Activated T-cell treated with anti-CD3 and anti-CD28 coated beads, Interleukin-2, amount 50 U/mL, for 1 hour (primary cell): ENCODE data around the gene LRRC4C.

Experiments used
- DNase-seq: peaks from one replicate; pipeline ENCODE4 v3.0.0-alpha.2; 2020

The LRRC4C gene

DNA sequence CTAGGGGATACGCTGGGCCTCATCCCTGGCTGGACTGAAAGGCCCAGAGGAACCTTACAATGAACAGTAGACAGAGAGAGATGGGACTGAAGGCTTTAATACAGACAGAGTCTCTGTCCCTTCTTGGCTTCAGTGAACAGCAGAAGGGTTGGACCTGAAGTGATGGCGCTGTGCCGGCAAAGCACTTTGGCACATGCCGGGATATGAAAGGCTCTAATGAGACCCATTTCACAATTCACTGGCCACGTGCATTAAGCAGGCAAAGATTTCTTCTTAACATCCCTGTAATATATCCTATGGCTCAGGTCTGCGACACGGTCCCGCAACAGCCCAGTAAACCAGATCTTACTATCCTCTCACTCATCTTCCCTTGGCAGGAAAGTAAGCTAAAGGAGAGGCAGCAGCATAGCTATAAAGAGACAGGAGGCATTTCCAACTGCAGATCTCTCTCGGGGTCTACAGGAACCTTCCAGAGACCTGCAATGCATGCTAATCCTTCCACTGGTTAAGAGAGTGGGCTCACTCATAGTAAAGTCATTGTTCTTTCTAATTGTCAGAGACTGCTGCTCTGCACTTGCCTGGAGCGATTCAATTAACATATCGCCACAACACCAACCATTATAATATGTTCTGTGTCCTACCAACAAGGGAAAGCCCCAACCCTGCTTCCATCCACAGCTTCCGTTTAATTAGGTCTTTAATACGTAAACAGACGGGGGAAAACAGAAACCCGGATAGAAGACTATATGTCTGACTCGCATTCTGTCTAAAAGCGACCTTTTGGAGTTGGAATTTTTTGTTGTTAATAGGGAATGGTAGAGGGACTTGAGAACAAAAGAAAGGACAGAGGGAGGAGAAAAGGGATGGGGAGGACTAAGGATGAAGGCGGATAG is 1179.0 kb downstream of the LRRC4C start:
- no peak for DNase-seq

DNA sequence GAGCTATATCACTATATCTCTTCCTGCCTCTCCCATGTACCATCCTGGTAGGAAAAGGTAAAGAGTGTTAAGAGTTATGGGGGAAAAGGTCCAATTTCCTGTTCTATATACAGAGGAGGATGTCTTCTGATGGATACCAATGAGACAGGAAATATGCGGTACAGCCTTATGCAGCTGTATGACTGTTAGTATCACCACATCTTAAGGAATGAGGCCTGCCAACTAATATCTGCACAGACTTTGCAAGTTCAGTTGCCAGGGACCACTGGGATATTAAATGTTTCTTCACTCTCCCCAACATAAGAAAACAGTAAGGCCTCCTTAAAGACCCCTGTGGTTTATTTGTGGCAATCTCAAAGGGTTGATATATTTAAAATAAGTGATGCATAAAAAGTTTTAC is 1182.5 kb downstream of the LRRC4C start:
- DNase-seq, result no peak

DNA sequence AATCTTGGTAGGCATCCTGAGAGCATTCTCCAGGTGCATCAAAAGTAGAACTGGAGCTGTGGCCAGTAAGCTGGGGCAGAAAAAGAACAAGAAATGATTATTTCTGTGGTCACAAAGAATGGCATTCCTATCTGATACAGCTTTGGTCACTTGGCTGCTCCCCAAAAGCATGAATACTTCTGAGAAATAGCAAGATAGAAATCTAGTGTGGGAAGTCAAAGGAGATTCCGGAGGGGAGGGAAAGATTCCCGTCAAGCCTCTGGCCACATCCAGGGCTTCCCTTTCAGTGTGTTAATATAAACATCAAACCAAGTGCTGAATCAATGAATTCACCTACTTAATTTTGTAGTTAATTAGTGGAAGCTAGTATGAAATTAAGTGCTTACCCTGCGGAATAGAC is 1185.4 kb downstream of the LRRC4C start:
- no peak for DNase-seq

DNA sequence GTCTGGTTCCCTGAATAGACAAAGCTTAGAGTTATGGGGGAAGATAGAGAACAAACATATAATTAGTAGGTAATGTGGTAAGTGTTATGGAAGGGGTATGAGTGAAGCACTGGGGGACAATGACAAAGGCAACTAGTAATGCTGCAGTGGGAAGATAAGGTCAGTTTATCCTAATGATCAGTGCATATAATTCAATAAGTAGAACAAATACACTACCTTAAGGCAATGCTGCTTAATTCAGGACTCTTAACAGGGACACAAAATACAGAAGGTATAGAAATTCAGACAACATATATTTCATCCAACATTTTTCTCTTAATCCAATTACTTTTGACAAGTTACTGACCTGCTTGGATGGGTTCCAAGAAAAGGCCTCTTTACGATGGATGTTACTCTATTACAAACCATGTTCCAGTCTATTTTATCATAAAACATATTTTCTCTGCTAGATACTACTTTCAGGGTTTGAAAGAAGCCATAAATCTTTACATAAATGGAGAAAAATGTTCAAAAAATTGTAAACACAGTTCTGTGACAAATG is 1186.2 kb downstream of the LRRC4C start:
- no peak for DNase-seq

DNA sequence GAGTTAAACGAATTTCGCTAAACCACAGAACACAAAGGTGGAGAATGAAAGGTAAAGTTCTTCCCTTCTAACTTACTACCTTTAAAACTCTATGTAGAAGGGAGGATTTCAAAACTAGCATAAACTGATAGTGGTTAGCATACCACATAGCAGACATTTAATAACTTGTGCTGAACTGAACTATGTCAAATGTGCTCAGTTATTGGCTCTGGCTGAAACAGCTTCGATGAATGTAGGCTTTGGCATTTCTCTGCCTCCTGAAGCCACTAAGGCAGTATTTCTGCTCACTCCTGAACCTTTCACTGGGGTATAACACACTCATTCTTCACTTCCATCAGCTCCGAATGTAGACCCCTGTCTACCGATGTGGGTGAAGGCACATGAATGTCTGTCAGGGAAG is 1188.1 kb downstream of the LRRC4C start:
- DNase-seq, result no peak

DNA sequence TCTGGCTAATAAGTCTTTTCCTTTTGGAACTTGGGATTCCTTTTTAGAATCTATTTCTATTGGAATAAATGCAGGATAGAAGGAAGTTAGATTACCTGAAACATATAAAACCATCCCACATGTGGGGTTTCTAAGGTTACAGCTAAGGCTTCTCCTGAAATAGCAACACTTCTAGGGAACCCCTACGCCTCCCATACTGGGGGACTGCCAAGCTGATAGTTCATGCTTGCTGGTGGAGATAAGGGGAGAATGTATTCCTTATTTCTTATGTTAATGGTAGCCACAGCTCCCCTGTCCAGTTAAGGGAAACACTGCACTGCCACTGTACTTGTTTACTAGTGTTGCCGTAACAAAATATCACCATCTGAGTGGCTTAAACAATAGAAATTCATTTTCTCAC is 1189.6 kb downstream of the LRRC4C start:
- no peak for DNase-seq

DNA sequence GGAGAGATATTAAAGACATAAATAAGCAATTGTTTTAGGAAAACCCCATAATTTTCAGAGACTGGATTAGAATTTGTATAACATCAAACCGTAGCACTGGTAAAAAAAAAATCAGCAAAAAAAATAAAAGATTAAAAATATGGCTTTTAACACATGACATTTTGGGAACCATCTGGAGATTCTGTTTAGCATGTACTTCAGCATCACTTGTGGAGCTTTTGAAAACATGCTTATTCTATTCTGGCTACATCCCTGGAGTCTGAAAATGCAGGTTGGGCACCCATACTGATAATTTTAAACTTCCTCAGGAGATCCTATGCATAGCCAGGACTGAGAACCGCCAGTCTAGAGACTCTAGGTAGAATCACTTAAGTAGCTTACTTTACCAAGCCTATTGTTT is 1190.9 kb downstream of the LRRC4C start:
- DNase-seq, result no peak

DNA sequence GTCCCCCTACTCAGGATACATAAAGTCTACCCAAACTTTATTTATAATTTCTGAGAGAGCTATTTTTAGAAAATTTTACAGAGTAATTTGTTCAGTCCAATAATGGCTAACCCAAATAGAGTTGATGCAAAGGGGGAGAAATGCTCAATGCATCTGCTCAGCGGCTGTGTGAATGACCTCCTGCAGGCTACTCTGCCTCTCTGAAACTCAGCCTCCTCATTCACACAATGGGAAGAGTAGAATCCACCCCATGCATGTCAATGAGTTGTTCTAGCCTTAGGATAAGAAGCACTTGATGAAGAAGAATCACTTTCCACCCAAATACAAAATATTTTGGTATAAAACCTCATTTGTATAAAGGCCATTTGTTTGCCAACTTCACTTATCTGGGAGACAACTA is 1204.0 kb downstream of the LRRC4C start:
- DNase-seq, result no peak

DNA sequence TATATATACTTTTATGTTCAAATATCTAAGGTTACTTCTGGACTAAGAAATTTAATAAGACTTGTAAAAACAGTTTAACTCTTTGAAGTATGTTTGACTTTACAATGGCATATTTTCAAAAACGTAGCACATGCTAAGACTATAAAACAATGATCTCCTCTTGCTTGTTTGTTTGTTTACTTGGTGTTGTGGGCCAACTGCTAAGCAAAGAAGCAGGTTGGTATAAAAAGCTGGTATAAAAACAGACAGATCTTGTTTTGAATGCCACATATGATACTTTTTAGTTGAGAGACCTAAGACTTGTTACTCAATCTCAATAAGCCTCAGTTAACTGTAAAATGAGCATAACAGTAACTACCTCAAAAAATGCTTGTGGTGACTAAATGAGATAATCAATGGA is 1206.3 kb downstream of the LRRC4C start:
- DNase-seq, result no peak

DNA sequence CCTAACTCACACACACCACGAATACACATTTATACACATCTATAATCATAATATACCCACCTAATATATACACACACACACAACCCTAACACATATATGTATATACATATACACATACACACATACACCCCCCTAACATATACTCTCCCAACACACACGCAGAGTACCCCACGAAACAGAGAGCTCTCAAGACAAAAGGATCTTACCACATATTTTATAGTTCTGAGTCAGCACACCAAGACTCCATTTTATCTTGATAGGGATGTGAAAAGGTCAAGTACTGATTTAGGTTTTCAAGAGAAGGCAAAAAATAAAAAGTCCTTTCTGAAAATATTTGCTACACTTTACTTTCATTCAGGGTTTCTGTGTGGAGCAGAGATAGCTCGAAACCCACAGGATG is 1207.2 kb downstream of the LRRC4C start:
- no peak for DNase-seq

DNA sequence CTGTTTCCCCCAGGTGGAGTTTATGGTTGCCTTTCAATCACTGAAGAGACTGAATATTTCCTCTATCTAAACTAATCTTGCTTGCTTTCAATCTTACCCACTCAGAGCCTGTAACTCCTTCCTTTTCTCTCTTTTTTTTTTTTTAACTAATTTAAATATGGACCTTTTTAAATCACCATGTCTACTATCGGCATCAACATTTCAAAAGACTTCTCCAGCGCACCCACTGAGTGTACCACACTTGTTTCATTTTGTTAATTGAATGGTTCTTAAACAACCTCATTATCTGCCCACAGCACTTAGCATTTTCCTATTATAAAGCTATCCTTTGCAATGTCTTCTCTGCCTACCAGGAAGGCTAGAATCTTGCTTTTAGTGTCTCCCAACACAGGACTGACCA is 1212.5 kb downstream of the LRRC4C start:
- no peak for DNase-seq

DNA sequence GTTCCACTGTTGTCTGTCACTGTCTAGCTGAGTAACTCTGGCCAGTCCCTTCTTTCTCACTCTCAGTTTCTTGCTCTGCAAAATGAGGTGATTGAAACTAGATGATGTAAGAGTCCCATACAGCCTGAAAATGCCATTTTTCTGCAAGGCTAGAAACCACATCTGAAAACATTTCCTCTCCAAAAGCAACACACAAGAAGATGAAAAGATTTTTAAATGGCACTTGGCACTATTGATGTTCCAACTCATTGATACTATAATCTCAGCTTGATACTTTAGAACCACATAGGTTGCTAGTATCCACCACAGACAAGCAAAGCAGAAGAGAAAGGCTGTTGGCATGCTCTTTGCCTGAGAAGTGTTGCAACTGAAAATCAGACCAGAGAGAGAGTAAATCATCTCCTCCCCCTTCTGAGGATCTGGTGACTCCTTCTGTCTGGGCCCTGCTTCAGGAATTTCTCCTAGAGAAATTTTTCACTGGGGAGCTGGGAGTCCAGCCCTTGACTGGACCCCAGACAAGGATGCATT is 1217.9 kb downstream of the LRRC4C start:
- DNase-seq, result no peak

DNA sequence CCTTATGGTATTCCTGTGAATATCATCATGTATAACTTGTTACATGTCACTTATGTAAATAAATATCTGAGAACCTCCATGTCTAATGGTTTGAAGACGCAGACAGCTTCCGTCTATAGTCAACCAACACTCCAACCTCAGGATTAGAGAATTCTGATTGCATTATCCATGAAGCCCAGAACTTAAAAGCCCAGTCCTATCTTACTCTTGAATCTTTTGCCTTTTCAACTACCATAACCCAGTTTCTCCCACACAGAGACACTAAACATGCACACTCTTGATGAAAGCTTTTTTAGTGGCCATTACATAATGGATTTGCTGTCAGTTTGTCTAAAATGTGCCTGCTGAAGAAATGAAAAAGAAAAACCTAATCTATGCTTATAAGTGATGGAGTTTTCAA is 1219.2 kb downstream of the LRRC4C start:
- no peak for DNase-seq

DNA sequence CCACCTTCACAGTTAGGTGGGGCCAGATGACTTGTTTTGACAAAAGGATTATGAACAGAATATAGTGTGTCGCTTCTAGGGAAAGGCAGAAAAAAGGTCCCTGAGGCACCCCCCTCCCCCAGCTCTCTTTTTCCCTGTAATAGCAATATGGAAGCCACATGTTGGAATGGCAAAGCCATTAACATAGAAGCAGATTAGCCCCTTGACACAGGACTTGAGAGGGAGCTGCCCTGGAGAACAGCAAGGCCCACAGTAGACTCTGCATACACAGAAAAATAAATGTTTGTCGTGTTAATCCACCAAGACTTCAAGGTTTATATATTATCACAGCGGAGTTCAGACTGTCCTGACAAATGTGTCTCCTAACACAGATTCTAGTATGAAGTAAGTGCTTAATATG is 1222.9 kb downstream of the LRRC4C start:
- no peak for DNase-seq

DNA sequence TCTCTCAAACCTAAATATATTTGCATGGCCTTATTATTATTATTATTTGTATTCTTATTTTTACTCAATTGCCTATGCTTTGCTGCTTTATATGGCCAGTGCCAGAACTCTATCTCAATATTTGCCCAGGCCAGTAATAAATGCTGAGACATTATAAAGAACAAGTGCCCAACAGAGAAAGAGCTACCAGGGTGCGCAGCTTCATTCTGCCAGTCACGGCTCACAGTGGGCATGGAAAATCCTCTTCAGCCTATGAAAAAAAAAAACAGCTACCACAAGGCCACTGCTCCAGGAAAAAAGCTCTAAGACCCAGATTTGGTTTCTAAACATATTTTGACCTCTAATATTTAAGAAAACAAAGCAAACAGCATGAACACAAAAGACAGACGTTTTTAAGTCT is 1223.6 kb downstream of the LRRC4C start:
- DNase-seq, result no peak

DNA sequence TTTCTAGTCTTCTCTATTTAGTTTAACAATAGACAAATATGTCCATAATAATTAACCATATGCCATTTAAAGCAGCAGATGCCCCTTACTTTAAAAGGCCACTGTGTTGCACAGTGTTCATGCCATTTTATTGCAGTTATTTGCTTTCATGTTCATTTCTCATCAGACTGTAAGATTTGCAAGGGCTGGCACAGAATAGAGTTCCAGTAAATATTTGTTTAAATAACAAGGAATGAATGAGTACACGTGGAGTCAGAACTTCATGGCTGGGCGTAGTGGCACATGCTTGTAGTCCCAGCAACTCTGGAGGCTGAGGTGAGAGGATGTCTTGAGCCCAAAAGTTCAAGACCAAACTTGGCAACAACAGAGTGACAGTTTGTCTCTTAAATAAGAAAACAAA is 1228.6 kb downstream of the LRRC4C start:
- DNase-seq, result no peak

DNA sequence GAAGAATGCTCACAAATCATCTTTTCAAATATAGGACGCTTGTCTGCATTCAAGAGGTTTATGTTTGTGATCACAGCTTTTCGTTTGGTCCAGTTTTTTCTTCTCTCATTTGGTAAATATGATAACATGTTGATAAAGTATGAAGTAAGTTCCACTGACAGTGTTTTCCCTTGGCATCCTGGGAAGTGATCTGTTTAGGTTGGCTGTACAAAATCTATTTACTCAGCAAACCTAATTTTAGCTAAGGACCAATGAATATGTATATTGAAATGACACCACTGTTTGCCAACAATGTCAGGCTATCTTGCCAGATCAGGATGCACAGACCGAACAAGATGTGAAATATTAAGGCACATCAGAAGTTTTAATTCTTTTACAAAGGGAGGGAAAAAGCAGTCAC is 1230.8 kb downstream of the LRRC4C start:
- DNase-seq, result no peak

DNA sequence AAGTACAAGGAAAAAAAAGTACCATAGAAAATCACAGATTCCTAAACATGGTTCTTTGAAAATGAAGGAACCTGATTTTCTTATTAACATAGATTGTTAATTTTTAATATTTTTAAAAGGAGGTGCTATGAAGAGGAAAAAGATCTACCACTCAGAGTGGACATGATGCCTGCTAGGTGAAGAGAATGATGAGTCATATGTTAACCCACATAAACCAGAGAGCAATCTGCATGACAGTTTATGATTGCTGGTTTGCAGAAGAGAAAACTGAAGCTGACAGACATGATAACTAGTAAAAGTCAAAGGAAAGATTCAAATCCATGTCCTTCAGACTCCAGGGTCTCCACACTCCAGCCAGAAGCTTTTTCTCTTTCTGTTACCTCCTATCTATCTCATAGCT is 1231.7 kb downstream of the LRRC4C start:
- DNase-seq, result no peak

DNA sequence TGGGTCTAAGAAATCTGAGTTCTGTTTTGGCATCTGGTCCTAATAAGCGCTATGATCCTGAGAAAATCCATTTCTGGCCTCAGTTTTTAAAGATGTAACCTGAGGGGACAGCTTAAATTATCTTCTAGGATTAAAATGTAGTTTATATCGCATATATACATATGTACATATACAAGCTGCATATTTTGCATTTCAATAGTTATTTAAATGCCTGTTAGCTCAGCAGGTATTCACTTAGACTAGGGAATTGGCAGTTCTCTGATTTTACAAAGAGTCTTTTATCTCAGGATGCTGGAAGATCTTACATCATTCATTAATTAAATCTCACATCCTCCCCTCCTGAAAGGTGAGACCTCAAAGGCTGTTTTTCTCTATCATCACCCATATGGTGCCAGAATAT is 1232.8 kb downstream of the LRRC4C start:
- no peak for DNase-seq

DNA sequence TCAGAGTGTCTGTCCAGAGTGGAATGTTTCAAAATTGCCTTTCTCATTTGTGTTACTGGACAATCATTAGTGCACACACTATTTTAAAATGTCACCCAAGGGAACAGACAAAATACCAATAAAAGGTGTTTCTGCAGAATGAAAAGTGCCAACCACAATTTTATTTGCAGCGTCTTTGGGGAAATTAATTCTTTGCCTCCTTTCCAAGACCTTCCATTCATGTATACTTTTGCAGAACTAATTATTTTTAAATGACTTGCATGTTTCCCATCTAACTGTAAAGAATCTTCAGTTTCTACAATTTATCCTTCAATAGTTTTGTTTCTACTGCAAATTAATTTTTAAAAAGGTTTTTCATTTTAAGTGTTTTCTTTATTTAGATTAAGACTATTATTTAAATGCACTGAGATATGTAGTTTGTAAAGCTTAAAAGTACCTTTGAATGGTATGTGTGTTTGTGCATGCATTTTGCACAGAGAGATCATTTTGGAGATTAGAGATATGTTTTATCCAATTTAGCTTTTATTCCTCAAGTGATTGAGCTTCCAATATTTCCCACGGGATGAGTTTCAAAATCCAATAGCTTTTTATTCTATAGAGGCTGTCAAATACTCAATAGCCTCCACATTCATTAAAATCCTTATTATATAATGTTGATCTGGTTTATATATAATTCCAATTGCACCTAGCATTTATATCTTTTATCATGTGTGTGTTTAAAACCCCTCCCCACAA is 1235.7 kb downstream of the LRRC4C start:
- DNase-seq, result no peak

DNA sequence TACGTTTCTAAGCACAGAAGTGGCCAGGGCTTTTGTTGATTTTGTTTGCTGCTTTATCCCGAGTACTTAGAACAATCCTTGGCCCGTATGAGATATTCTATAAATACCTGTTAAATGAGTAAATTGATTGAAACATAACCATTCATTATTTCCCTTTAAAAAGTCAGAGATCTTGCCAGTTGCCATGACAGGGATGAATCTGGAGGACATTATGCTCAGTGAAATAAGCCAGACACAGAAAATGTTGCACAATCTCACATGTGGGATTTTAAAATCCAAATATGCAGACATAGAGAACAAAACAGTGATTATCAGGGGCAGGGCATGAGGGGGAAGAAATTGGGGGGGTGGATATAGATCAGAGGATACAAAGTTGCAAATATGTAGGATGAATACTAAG is 1240.1 kb downstream of the LRRC4C start:
- DNase-seq, result no peak

DNA sequence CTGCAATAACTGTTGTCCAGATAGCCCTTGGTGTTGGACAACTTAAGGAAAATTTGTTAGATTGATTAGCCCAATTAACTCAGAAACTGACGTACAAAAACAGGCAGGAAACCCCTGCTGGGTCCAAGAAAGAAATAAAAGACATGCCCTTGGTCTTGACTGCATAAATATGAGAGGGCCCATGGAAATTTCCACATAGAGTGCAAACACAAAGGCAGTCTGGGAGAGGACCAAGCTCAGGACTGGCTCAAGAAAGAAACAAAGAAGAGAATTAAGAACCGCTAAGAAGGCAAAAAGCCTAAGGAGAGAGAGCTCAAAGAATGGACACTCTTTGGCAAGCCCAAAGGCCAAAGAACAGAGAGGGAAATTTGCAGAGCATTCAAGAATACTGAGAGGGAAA is 1243.9 kb downstream of the LRRC4C start:
- DNase-seq, result no peak

DNA sequence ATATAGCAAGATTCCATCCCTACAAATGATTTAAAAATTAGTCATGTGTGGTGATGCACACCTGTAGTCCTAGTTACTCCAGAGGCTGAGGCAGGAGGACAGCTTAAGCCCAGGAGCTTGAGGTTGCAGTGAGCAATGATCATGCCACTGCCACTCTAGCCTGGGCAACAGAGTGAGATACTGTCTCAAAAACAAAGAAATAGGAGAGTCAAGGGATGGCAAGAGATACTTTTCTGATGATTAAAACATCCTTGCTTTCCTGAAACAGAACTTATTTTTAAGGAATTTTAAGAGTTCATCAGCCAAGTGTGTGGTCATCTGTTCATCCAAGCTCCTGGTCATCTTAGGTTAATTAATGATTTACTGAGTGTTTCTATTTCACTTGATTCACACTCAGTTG is 1252.0 kb downstream of the LRRC4C start:
- DNase-seq, result no peak

DNA sequence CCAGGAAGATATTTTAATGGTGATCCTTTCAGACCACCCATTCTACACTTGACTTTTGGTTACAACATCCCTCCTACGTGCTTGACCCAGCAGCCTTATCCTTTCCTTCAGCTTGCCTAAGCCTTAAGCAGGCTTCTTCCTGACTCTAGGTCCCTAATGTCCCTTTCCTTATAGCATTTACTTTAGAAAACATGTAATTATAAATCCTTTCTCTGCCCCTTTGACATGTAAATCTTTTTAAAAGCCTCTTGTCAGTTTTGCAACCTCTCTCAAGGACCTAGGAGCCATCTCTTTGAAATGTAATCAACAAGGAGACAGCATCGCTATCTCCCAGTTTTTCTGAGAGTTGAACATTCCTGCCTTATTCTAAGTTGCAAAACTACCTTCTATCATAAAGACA is 1255.2 kb downstream of the LRRC4C start:
- DNase-seq, result no peak
